ENCODE results near the gene DPAGT1.
"Not testable (repeated sequence)": the region's sequence is repeated elsewhere in the genome, so short reads cannot be mapped to it uniquely, and the experiment has no call there.

Gene DPAGT1

GRCh38 chr11:119065369-119065768, 36.3 kb downstream of the DPAGT1 start:
- in situ Hi-C loops (cut with HindIII; ENCODE audit: low sequenced_read_pairs), result no loop called here

DNA sequence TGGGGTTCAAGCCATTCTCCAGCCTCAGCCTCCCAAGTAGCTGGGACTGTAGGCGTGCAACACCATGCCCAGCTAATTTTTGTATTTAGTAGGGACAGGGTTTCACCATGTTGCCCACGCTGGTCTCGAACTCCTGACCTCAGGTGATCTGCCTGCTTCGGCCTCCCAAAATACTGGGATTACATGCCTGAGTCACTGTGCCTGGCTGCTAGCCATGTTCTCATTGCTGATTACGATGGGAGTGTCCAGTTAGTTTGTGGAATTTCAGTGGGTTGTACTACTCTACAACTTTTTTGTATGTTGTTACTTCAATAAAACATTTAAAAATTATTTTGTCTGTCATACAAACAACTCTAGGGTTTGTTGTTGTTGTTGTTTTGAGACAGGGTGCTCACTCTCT, 38.9 kb downstream of the DPAGT1 start:
- in situ Hi-C loops (cut with HindIII; ENCODE audit: low sequenced_read_pairs), result no loop called here

DNA sequence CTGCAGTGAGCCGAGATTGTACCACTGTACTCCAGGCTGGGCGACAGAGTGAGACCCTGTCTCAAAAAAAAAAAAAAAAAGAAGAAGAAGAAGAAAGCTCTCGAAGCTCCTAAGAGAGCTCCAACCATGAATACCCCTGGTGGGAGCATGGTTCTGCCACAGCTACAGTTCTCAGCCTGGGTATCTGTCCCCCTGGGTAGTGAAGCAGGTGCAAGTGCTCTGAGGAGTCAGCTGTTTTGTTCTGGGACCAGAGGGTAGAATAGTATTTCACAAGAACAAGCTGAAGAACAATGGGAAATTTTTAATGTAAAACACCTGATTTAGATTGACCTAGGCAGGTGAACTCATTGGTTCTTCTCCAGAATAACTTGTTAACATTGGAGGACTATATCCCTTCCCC, 40.4 kb downstream of the DPAGT1 start:
- in situ Hi-C loops (cut with HindIII; ENCODE audit: low sequenced_read_pairs), result no loop called here

DNA sequence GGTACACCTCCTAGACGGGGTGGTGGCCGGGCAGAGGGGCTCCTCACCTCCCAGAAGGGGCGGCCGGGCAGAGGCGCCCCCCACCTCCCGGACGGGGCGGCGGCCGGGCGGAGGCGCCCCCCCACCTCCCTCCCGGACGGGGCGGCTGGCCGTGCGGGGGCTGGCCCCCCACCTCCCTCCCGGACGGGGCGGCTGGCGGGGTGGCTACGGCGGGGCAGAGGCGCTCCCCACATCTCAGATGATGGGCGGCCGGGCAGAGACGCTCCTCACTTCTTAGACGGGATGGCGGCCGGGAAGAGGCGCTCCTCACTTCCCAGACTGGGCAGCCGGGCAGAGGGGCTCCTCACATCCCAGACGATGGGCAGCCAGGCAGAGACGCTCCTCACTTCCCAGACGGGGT, 42.5 kb downstream of the DPAGT1 start:
- in situ Hi-C loops (cut with HindIII; ENCODE audit: low sequenced_read_pairs), result not testable (repeated sequence)

- in situ Hi-C loops (cut with HindIII; ENCODE audit: low sequenced_read_pairs), result no loop called here
Observed at GRCh38 chr11:119057000-119057769, 44.5 kb downstream of the DPAGT1 start, which contains the start of gene HYOU1. Gene HYOU1 (minus strand): TSS chr11:119057205. CDS start chr11:119056160, 1,045 bp downstream.

- in situ Hi-C loops (cut with HindIII; ENCODE audit: low sequenced_read_pairs), result no loop called here
Observed at GRCh38 chr11:119056421-119056999, 45.1 kb downstream of the DPAGT1 start.

DNA sequence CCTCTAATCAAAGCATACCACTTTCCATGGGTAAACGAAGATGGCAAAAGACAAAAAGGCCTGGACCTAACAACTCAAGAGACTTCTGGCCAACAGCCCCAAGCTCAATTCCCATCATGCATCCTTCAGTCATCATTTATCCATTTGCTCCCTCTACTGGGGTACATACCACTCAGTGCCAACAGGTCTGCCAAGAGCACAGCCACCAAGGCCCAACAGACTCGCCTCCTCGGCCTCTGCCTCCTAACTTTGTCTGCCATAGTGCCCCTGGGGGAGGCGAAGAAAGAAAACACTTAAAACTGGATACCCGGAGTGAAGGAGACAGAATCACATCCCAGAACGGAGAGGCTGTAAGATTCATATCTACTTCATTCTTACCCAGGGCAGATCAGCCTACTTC, 45.8 kb downstream of the DPAGT1 start:
- in situ Hi-C loops (cut with HindIII; ENCODE audit: low sequenced_read_pairs), result no loop called here

DNA sequence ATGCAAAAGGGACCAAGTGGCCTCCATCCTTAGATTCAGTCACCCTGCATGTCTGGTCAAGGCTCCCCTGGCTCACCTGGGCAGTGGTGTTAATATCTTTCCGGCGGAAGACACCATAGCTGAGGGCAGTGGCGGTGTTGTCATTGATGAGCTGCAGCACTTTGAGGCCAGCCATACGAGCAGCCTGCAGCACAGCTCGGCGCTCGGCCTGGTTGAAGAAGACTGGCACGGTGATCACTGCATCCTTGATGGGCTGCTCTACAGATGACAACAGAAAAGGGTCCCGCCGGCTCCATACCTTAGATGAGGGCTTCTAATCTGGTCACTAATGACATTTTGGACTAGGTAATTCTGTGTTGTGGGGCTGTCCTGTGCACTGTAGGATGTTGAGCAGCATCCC, 47.2 kb downstream of the DPAGT1 start:
- in situ Hi-C loops (cut with HindIII; ENCODE audit: low sequenced_read_pairs), result no loop called here

- in situ Hi-C loops (cut with HindIII; ENCODE audit: low sequenced_read_pairs), result no loop called here
Observed at GRCh38 chr11:119052163-119052814, 49.4 kb downstream of the DPAGT1 start.

GRCh38 chr11:119051440-119052162, 50.1 kb downstream of the DPAGT1 start:
- in situ Hi-C loops (cut with HindIII; ENCODE audit: low sequenced_read_pairs), result no loop called here

GRCh38 chr11:119049081-119049480, 52.6 kb downstream of the DPAGT1 start:
- in situ Hi-C loops (cut with HindIII; ENCODE audit: low sequenced_read_pairs), result no loop called here

DNA sequence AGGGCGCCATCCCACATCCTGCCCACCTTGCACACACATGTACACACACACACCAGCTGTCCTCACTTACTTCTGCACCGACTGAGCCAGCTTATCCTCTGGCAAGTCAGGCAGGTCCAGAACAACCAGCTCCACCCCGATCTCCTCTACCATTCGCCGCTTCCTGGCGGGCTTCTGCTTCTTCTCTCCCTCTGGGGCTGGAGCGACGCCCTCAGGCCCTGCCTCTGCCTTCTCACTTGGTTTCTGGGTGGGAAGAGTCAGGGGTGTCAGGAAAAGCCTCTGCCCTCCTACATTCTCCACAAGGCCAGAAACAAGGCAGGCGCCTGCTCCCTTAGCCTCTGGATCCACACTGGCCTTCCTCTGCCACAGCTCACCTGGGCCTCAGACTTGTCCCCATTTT, 53.0 kb downstream of the DPAGT1 start:
- in situ Hi-C loops (cut with HindIII; ENCODE audit: low sequenced_read_pairs), result no loop called here

DNA sequence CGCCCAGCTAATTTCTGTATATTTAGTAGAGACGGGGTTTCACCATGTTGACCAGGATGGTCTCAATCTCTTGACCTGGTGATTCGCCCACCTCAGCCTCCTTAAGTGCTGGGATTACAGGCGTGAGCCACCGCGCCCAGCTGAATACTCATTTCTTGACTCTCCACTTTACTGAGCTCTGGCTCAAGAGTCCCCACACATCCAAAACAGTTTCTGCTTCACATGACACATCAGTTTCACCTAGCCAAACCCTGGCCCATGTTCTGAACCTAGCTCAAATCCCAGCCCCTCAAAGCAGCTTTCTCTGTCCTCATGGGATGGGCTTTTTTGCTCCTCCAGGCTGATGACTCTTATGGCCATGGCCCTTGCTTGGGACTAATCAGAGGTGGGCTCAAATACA, 54.4 kb downstream of the DPAGT1 start:
- in situ Hi-C loops (cut with HindIII; ENCODE audit: low sequenced_read_pairs), result no loop called here
